Endothelial cell of umbilical vein (primary cell): ENCODE results near the gene TSC22D1. TPM values are rescaled to one million over a fixed set of nuclear protein-coding genes. Genes with fewer than 3 reads are reported as not detected.

ENCODE experiments used
- BruUV-seq: library from RNA; stranded (reverse); fragments of 400-500 nt; replicated peaks from 2 replicates; lab custom pipeline; 2021; lab: Mats Ljungman, UMichigan
- CTCF ChIA-PET: fragments of 300-600, 350-600 bp; sonication (Branson Sonifier 250); formaldehyde crosslinking; loops from one replicate; lab custom pipeline; 2021; ENCODE audit warnings: antibody characterized with exemption, inconsistent platforms; lab: Charles Lee
- POLR2A ChIA-PET: fragments of 300-600, 350-600 bp; sonication (Branson Sonifier 250); formaldehyde crosslinking; loops from one replicate; lab custom pipeline; 2021; ENCODE audit warnings: antibody characterized with exemption, inconsistent platforms; lab: Charles Lee
- DNase-seq: peaks from one replicate; pipeline ENCODE4 v3.0.0-alpha.2; 2011; ENCODE audit warnings: low read depth, low spot score
- FAIRE-seq: peaks from 2 replicates; lab custom pipeline; 2011; peaks lifted over from hg19 to GRCh38; lab: Jason Lieb, UNC
- H2AFZ ChIP-seq: 2 replicates; pipeline ENCODE4 v1.6.0; 2012; ENCODE audit warnings: low read depth, low read length, control low read depth, inconsistent platforms
- H3K27ac ChIP-seq: 2 replicates; pipeline ENCODE4 v1.5.1; 2011; ENCODE audit warnings: low read depth, mild to moderate bottlenecking, control low read depth, low read length, moderate library complexity; ENCODE audit not compliant: insufficient read depth
- H3K27me3 ChIP-seq, 2 experiments: 2 replicates each; pipeline versions ENCODE4 v1.6.0 to v1.6.1; 2011; ENCODE audit warnings: low read length in 2 of 2, mixed read lengths in 1 of 2; ENCODE audit not compliant: control insufficient read depth in 2 of 2, insufficient read depth in 2 of 2
- H3K36me3 ChIP-seq, 2 experiments: 2 replicates in 1 of 2; 3 replicates in 1 of 2; pipeline ENCODE4 v1.5.1; 2011; ENCODE audit warnings: low read length in 2 of 2, mild to moderate bottlenecking in 1 of 2, moderate library complexity in 1 of 2; ENCODE audit not compliant: control insufficient read depth in 2 of 2, insufficient read depth in 2 of 2; ENCODE audit errors: extremely low read depth in 1 of 2
- H3K4me1 ChIP-seq: 3 replicates; pipeline ENCODE4 v1.5.1; 2011; ENCODE audit warnings: mild to moderate bottlenecking, low read length; ENCODE audit not compliant: control insufficient read depth, insufficient read depth; ENCODE audit errors: extremely low read depth
- H3K4me2 ChIP-seq: 2 replicates; pipeline ENCODE4 v1.6.1; 2011; ENCODE audit warnings: low read length, control low read depth, mixed read lengths; ENCODE audit not compliant: insufficient read depth
- H3K4me3 ChIP-seq, 3 experiments: fragments of 200-600 bp in 1 of 3; sonication (generic), shearing (Covaris generic) in 1 of 3; replicated peaks in 1 of 3; 2 replicates each; pipeline ENCODE4 v1.5.1; 2011 to 2016; ENCODE audit warnings: control low read depth in 3 of 3, low read length in 3 of 3, mild to moderate bottlenecking in 2 of 3, inconsistent platforms in 1 of 3, low read depth in 1 of 3, moderate library complexity in 1 of 3; ENCODE audit not compliant: insufficient read depth in 1 of 3
- H3K79me2 ChIP-seq: 2 replicates; pipeline ENCODE4 v1.6.0; 2012; ENCODE audit warnings: low read length, inconsistent platforms; ENCODE audit not compliant: control insufficient read depth, insufficient read depth
- H3K9ac ChIP-seq: replicated peaks from 2 replicates; pipeline ENCODE3; 2011; ENCODE audit warnings: low read length, control low read depth; ENCODE audit not compliant: insufficient read depth; ENCODE audit errors: extremely low read depth
- H3K9me1 ChIP-seq: replicated peaks from 3 replicates; pipeline ENCODE4 v1.6.0; 2011; ENCODE audit warnings: mild to moderate bottlenecking, low read length; ENCODE audit not compliant: control insufficient read depth, insufficient read depth; ENCODE audit errors: extremely low read depth
- H3K9me3 ChIP-seq: replicated peaks from 2 replicates; pipeline ENCODE4 v1.5.1; 2012; ENCODE audit warnings: low read length, inconsistent platforms; ENCODE audit not compliant: control insufficient read depth, insufficient read depth
- H4K20me1 ChIP-seq: replicated peaks from 2 replicates; pipeline ENCODE3; 2011; ENCODE audit warnings: mild to moderate bottlenecking, low read length; ENCODE audit not compliant: control insufficient read depth, insufficient read depth; ENCODE audit errors: extremely low read depth
- CTCF ChIP-seq, 2 donors: IDR thresholded peaks; 1 replicate in 1 of 2; 2 replicates in 1 of 2; pipeline ENCODE4 v1.5.1; 2011; ENCODE audit warnings: low read length in 2 of 2, mild to moderate bottlenecking in 2 of 2, moderate library complexity in 2 of 2, control low read depth in 1 of 2, inconsistent platforms in 1 of 2, low read depth in 1 of 2; ENCODE audit not compliant: insufficient read depth in 1 of 2; ENCODE audit errors: extremely low read depth in 1 of 2
- EZH2 ChIP-seq: IDR thresholded peaks from 2 replicates; pipeline ENCODE4 v1.6.1; 2012; ENCODE audit warnings: borderline replicate concordance, low read depth, mild to moderate bottlenecking, moderate library complexity, low read length, inconsistent platforms; ENCODE audit not compliant: severe bottlenecking
- FOS ChIP-seq: IDR thresholded peaks from 2 replicates; pipeline ENCODE4 v1.6.1; 2011; ENCODE audit warnings: mild to moderate bottlenecking, low read length, moderate library complexity, borderline replicate concordance; ENCODE audit not compliant: insufficient read depth
- GATA2 ChIP-seq: IDR thresholded peaks from 2 replicates; pipeline ENCODE4 v1.7.0; 2011; ENCODE audit warnings: low read depth, mild to moderate bottlenecking, moderate library complexity, mixed read lengths, low read length; ENCODE audit not compliant: insufficient read length, insufficient read depth
- JUN ChIP-seq: IDR thresholded peaks from 2 replicates; pipeline ENCODE4 v1.6.1; 2011; ENCODE audit warnings: borderline replicate concordance, low read depth; ENCODE audit not compliant: insufficient read length, insufficient read depth
- MAX ChIP-seq: IDR thresholded peaks from 2 replicates; pipeline ENCODE4 v1.6.1; 2011; ENCODE audit not compliant: insufficient read depth, insufficient read length
- MYC ChIP-seq: IDR thresholded peaks from one replicate; pipeline ENCODE4 v1.6.1; 2011; ENCODE audit warnings: mild to moderate bottlenecking, low read depth, low read length
- POLR2A ChIP-seq: IDR thresholded peaks from 2 replicates; pipeline ENCODE4 v1.6.1; 2012; ENCODE audit warnings: low read depth, mild to moderate bottlenecking, control low read depth, low read length
- POLR2AphosphoS5 ChIP-seq: IDR thresholded peaks from 2 replicates; pipeline ENCODE4 v1.6.1; 2012; ENCODE audit warnings: low read depth, mild to moderate bottlenecking, control low read depth, low read length, moderate library complexity; ENCODE audit not compliant: insufficient read depth
- dilution Hi-C: fragments of 300-500 bp; cut with MboI; formaldehyde crosslinking; loops from one replicate; pipeline ENCODE4 v1.15.0; 2019; ENCODE audit warnings: low sequenced_read_pairs; ENCODE audit not compliant: extremely low pct_ligation_motif_present
- intact Hi-C: fragments of 100-400 bp; cut with micrococcal nuclease; formaldehyde crosslinking; loops from one replicate; pipeline ENCODE4 v1.10.0; 2022
- polyA plus RNA-seq, 4 experiments: library from polyadenylated mRNA; depleted of rRNA in 3 of 4; stranded (reverse) in 3 of 4; unstranded in 1 of 4; fragments of >200 nt; gene quantifications; 2 replicates each; pipeline versions ENCODE4 v1.2.1 to v1.2.3, GENCODE V29; 2011 to 2012; ENCODE audit warnings: missing spikeins in 1 of 4
- total RNA-seq: library from RNA; stranded (reverse); gene quantifications from 2 replicates; pipeline ENCODE4 v1.2.3, GENCODE V29; 2021

The TSC22D1 gene
- total and polyA plus RNA-seq, 2 donors (not counting 3 experiments of a cell fraction or from before 2014, with no cell fraction given): 47.7 to 51.8 TPM

- CTCF ChIA-PET: interaction anchor here (0.7 to 1.2 kb wide), 3 partner anchors 17 to 509 kb away, joined by 3 to 4 read pairs (median 3); no protein-coding TSS in a partner anchor
- Histone ChIP-seq H3K27ac (no peak overlapping the region), H3K4me3 (no peak overlapping the region), H2AFZ (no peak overlapping the region), H3K27me3 (peaks cover 2 to 4% of the 10 kb centered on the region in 2 experiments), H3K4me2 (no peak overlapping the region), H3K4me1 (peaks cover under 1% of the 10 kb centered on the region), H3K9ac (no peak overlapping the region), H4K20me1 (no peaks in the 10 kb centered on the region), H3K9me1 (no peaks in the 10 kb centered on the region), H3K9me3 (no peaks in the 10 kb centered on the region), H3K36me3 (no peaks in the 10 kb centered on the region), H3K79me2 (no peaks in the 10 kb centered on the region)
- POLR2A ChIA-PET: no interaction called here
- dilution Hi-C loops (no loop called here), intact Hi-C loops (no loop called here)
- DNase-seq (no peak), FAIRE-seq (no peak)
- BruUV-seq: no TSS peak
- TF ChIP-seq GATA2: no peak
- TF ChIP-seq FOS: no peak
- no peak for TF ChIP-seq POLR2A
- no peak for TF ChIP-seq JUN
- no peak for TF ChIP-seq CTCF (IDR thresholded peaks at IDR 0.05; ENCODE audit: extremely low read depth in 1 of 2, insufficient read depth in 1 of 2, low read depth in 1 of 2, low read length in 2 of 2)
- no peak for TF ChIP-seq EZH2
- no peak for TF ChIP-seq POLR2AphosphoS5
- no peak for TF ChIP-seq MAX
- TF ChIP-seq MYC: no peak
Observed at GRCh38 chr13:44417876-44418275, 158.3 kb downstream of the TSC22D1 start.
